ENCODE results near the gene ZNF318. TPM values are rescaled to one million over a fixed set of nuclear protein-coding genes. Genes with fewer than 3 reads are reported as not detected.
A peak's percentile ranks its signal among the peaks of the same experiment; 100 is the strongest.

ZNF318 gene
- total and polyA plus RNA-seq, 12 donors, result 5.9 to 19.3 (median 13.2) TPM

- Histone ChIP-seq H3K27ac (no peak overlapping the region), H3K4me3 (no peak overlapping the region), H3K4me1 (replicated peaks in 1 of 2) (no peaks in the 10 kb centered on the region), H3K9me3 (replicated peaks in 1 of 3) (no peaks in the 10 kb centered on the region), H3K27me3 (no peaks in the 10 kb centered on the region), H3K36me3 (replicated peaks in 1 of 2) (peaks cover 0 to 19% of the 10 kb centered on the region in 2 donors)
- DNase-seq, result peak in 2 of 7 donors; percentile 11 to 12
- TF ChIP-seq POLR2A (IDR thresholded peaks at IDR 0.05) (no peak), CTCF (IDR thresholded peaks at IDR 0.05) (peak; percentile 45 to 68 (median 64))
- intact Hi-C loops (cut with DNase I), result loop anchor here (2.0 to 5.0 kb wide), 2 partner anchors 67 to 72 kb away; no protein-coding TSS in a partner anchor
- WGBS, 4 donors, result 15 to 32% (median 22%) methylated on average over 2 of the region's 2 CpGs
Observed at GRCh38 chr6:43334466-43335095, 34.9 kb downstream of the ZNF318 start.

GRCh38 chr6:43331891-43332290, 37.6 kb downstream of the ZNF318 start:
- 60 to 72% (median 70%) methylated on average over 4 of the region's 4 CpGs for WGBS, 4 donors
- Histone ChIP-seq H3K9me3 (replicated peaks in 1 of 3) (no peaks in the 10 kb centered on the region), H3K27me3 (no peaks in the 10 kb centered on the region), H3K4me1 (replicated peaks in 1 of 2) (no peaks in the 10 kb centered on the region), H3K36me3 (replicated peaks in 1 of 2) (peaks cover 0 to 2% of the 10 kb centered on the region in 2 donors), H3K27ac (no peak overlapping the region), H3K4me3 (no peak overlapping the region)
- no peak for DNase-seq
- no peak for TF ChIP-seq CTCF (IDR thresholded peaks at IDR 0.05)
- TF ChIP-seq POLR2A (IDR thresholded peaks at IDR 0.05), result no peak
- intact Hi-C loops (cut with DNase I), result no loop called here

- 68 to 91% (median 76%) methylated on average over 1 of the region's 1 CpG for WGBS, 4 donors
- TF ChIP-seq POLR2A (IDR thresholded peaks at IDR 0.05) (no peak), CTCF (IDR thresholded peaks at IDR 0.05) (no peak)
- no peaks in the 10 kb centered on the region for H3K4me1 ChIP-seq (replicated peaks in 1 of 2)
- H3K27me3 ChIP-seq, result no peaks in the 10 kb centered on the region
- no peak for DNase-seq
- H3K36me3 ChIP-seq (replicated peaks in 1 of 2), result peaks cover 0 to 2% of the 10 kb centered on the region in 2 donors
- H3K9me3 ChIP-seq (replicated peaks in 1 of 3), result no peaks in the 10 kb centered on the region
- H3K27ac ChIP-seq, result no peak overlapping the region
- intact Hi-C loops (cut with DNase I), result no loop called here
- no peak overlapping the region for H3K4me3 ChIP-seq
Observed at GRCh38 chr6:43331470-43331869, 38.0 kb downstream of the ZNF318 start.

GRCh38 chr6:43328528-43328927, 40.9 kb downstream of the ZNF318 start:
- intact Hi-C loops (cut with DNase I), result no loop called here
- WGBS, 4 donors, result 42 to 64% (median 45%) methylated on average over 1 of the region's 1 CpG

More at GRCh38 chr6:43328528-43328927, 40.9 kb downstream of the ZNF318 start:
- Histone ChIP-seq H3K36me3 (replicated peaks in 1 of 2) (no peaks in the 10 kb centered on the region), H3K27ac (peak overlapping the region in 1 of 5 donors; percentile 20), H3K4me1 (replicated peaks in 1 of 2) (no peaks in the 10 kb centered on the region), H3K27me3 (no peaks in the 10 kb centered on the region), H3K9me3 (replicated peaks in 1 of 3) (no peaks in the 10 kb centered on the region), H3K4me3 (no peak overlapping the region)
- TF ChIP-seq POLR2A (IDR thresholded peaks at IDR 0.05), result no peak
- TF ChIP-seq CTCF (IDR thresholded peaks at IDR 0.05), result no peak
- peak in 5 of 7 donors; percentile 25 to 43 (median 41) for DNase-seq

Data from adrenal gland (tissue), 12 donors.